RWPE2 (cell line): ENCODE data around the gene NDUFS5.
"Not testable (repeated sequence)": the region's sequence is repeated elsewhere in the genome, so short reads cannot be mapped to it uniquely, and the experiment has no call there.

Experiments used
- ATAC-seq: fragments of 200-7000 bp; cut with Tn5 transposase; 3 replicates; pipeline ENCODE4 v1.9.1; 2021; ENCODE audit warnings: low read depth
- DNase-seq: peaks from one replicate; pipeline ENCODE4 v3.0.0-alpha.2; 2020; ENCODE audit warnings: low spot score
- H3K27ac ChIP-seq: fragments of 450-650 bp; 2 replicates; pipeline ENCODE4 v1.5.1; 2017; ENCODE audit warnings: mild to moderate bottlenecking; ENCODE audit not compliant: poor library complexity, severe bottlenecking
- H3K27me3 ChIP-seq: fragments of 250-450 bp; sonication (Bioruptor Pico); 2 replicates; pipeline ENCODE4 v1.5.1; 2021; ENCODE audit warnings: mild to moderate bottlenecking, moderate library complexity; ENCODE audit not compliant: insufficient read depth, poor library complexity, severe bottlenecking
- H3K36me3 ChIP-seq: fragments of 250-450 bp; sonication (Bioruptor Pico); 2 replicates; pipeline ENCODE4 v1.5.1; 2020; ENCODE audit warnings: low read depth, mild to moderate bottlenecking, moderate library complexity
- H3K4me1 ChIP-seq: fragments of 250-450 bp; sonication (Bioruptor Pico); 2 replicates; pipeline ENCODE4 v1.5.1; 2021; ENCODE audit warnings: mild to moderate bottlenecking, moderate library complexity; ENCODE audit not compliant: insufficient read depth, poor library complexity, severe bottlenecking
- H3K4me3 ChIP-seq: fragments of 250-450 bp; sonication (Bioruptor Pico); 2 replicates; pipeline ENCODE4 v1.5.1; 2021; ENCODE audit warnings: mild to moderate bottlenecking, moderate library complexity; ENCODE audit not compliant: severe bottlenecking
- H3K9me3 ChIP-seq: fragments of 250-450 bp; sonication (Bioruptor Pico); 2 replicates; pipeline ENCODE4 v1.5.1; 2021; ENCODE audit warnings: mild to moderate bottlenecking, moderate library complexity; ENCODE audit not compliant: severe bottlenecking
- CTCF ChIP-seq: fragments of 450-650 bp; IDR thresholded peaks from one replicate; pipeline ENCODE4 v1.5.1; 2017; ENCODE audit warnings: mild to moderate bottlenecking, moderate library complexity; ENCODE audit not compliant: poor library complexity, severe bottlenecking

Gene NDUFS5

DNA sequence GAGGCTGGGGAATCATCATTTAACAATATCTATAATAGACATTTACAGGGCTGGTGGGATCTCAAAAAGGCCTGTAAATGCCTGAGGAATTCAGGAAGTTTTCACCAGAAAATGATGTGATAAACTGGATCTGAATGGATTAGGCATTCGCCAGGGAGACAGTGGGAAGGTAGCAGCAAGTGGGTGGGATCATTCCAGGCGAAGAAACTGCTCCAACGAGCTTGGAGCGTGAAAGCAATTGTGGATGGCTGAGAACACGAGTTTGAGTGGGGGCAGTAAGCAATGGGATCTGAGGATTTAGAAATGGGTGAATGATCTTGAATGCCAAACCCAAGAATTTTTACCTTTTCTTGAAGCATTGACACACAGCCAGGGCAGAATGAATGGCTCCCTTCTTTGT is 8.9 kb upstream of the NDUFS5 start:
- Histone ChIP-seq H3K27me3 (no peaks in the 10 kb centered on the region), H3K4me1 (no peaks in the 10 kb centered on the region), H3K9me3 (no peaks in the 10 kb centered on the region), H3K4me3 (no peak overlapping the region), H3K36me3 (no peaks in the 10 kb centered on the region), H3K27ac (no peak overlapping the region)
- TF ChIP-seq CTCF = no peak
- ATAC-seq (no peak), DNase-seq (no peak)

DNA sequence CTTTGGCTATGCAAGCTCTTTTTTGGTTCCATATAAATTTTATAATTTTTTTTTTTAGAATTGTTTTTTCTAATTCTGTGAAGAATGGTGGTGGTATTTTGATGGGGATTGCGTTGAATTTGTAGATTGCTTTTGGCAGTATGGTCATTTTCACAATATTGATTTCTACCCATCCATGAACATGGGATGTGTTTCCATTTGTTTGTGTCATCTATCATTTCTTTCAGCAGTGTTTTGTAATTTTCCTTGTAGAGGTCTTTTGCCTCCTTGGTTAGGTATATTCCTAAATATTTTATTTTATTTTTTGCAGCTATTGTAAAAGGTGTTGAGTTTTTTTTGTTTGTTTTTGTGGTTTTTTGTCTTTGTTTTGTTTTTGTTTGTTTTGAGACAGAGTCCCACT is 5.7 kb upstream of the NDUFS5 start:
- H3K36me3 ChIP-seq, H3K9me3 ChIP-seq, H3K27ac ChIP-seq, H3K27me3 ChIP-seq, ATAC-seq, H3K4me1 ChIP-seq, H3K4me3 ChIP-seq, DNase-seq: not testable (repeated sequence)

DNA sequence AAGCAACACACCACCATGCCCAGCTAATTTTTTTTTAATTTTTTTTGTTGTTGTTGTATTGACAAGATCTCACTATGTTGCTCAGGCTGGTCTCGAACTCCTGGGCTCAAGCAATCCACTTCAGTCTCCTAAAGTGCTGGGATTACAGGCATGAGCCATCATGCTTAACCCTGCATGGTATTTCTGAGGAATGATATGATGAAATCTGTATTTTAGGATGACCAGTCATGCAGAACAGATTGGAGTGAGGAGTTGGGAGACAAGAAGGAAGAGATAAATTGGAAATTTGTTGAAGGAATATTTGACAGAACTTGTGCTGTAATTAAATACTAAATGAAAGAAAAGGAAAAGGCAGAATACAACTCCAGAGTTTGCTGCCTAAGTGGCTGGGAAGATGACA is 4.7 kb upstream of the NDUFS5 start:
- H3K36me3 ChIP-seq = no peaks in the 10 kb centered on the region
- no peak for TF ChIP-seq CTCF
- DNase-seq (no peak), ATAC-seq (no peak)
- H3K4me3 ChIP-seq = no peak overlapping the region
- H3K4me1 ChIP-seq = no peaks in the 10 kb centered on the region
- no peaks in the 10 kb centered on the region for H3K27me3 ChIP-seq
- H3K27ac ChIP-seq = no peak overlapping the region
- H3K9me3 ChIP-seq = no peaks in the 10 kb centered on the region

DNA sequence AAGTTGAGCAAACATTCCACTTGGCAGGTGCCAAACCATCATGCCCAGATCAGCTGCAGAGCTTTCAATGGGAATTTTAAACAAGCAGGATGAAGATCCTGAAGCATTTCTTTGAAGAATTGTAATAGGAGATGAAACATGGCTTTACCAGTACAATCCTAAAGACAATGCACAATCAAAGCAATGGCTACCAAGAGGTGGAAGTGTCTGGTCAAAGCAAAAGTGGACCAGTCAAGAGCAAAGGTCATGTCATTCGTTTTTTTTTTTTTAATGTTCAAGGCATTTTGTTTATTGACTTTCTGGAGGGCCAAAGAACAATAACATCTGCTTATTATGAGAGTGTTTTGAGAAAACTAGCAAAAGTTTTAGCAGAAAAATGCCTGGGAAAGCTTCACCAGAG is 3.0 kb upstream of the NDUFS5 start:
- TF ChIP-seq CTCF = no peak
- H3K9me3 ChIP-seq = no peaks in the 10 kb centered on the region
- no peak for ATAC-seq
- H3K4me3 ChIP-seq = no peak overlapping the region
- H3K4me1 ChIP-seq = no peaks in the 10 kb centered on the region
- no peak overlapping the region for H3K27ac ChIP-seq
- peaks cover 9% of the 10 kb centered on the region for H3K36me3 ChIP-seq
- no peaks in the 10 kb centered on the region for H3K27me3 ChIP-seq
- DNase-seq = no peak

DNA sequence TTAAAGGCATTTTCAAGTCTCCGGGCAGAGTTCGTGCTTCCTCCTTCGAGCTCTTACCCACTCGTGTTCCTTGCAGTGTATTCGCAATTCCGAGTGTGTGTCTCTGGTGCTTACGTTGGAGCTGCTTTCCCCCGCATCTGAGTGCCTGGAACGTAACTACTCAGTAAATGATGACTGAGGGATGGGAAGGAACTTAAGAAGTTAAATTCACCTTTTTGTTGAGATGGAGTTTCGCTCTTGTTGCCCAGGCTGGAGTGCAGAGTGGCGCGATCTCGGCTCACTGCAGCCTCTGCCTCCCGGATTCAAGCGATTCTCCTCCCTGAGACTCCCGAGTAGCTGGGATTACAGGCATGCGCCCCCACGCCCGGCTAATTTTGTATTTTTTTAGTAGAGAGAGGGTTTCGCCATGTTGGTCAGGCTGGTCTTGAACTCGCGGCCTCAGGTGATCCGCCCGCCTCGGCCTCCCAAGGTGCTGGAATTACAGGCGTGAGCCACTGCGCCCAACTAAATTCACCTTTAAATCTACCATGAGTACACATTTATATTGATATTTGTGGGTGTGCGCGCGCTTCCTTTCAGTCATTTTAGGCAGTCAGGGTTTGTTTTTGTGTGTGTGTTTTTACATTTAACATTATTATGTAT is 837 bp downstream of the NDUFS5 start:
- ATAC-seq (peak; percentile 12; the same call in 2 of the 3 replicates), DNase-seq (no peak)
- Histone ChIP-seq H3K36me3 (peaks cover 47% of the 10 kb centered on the region), H3K9me3 (no peaks in the 10 kb centered on the region), H3K27me3 (no peaks in the 10 kb centered on the region), H3K4me3 (peak overlapping the region; percentile 82), H3K27ac (peak overlapping the region; percentile 71), H3K4me1 (no peaks in the 10 kb centered on the region)
- TF ChIP-seq CTCF = no peak
